ENCODE measurements around the gene ADCK2. TPM values are rescaled to one million over a fixed set of nuclear protein-coding genes. Genes with fewer than 3 reads are reported as not detected.
A peak's percentile ranks its signal among the peaks of the same experiment; 100 is the strongest.
"Not testable (repeated sequence)": the region's sequence is repeated elsewhere in the genome, so short reads cannot be mapped to it uniquely, and the experiment has no call there.

Gene ADCK2
- total and polyA plus RNA-seq, 4 donors: 3.2 to 15.4 (median 11.1) TPM

GRCh38 chr7:140712392-140712791 lies 39.6 kb downstream of the ADCK2 start:
- not testable (repeated sequence) for H3K27me3 ChIP-seq (ENCODE audit: control insufficient read depth in 4 of 4, insufficient read depth in 4 of 4, low read length in 3 of 4); H3K9ac ChIP-seq (ENCODE audit: low read depth in 1 of 2, low read length in 2 of 2)

GRCh38 chr7:140714331-140715040 lies 41.7 kb downstream of the ADCK2 start:
- no peak for DNase-seq (ENCODE audit: low spot score)
- H3K27me3 ChIP-seq (ENCODE audit: control insufficient read depth in 4 of 4, insufficient read depth in 4 of 4, low read length in 3 of 4): no peaks in the 10 kb centered on the region
- peak in 1 of 2 donors; percentile 47 for TF ChIP-seq HNF4A (conservative IDR thresholded peaks at IDR 0.05)
- TF ChIP-seq ZBTB33 (IDR thresholded peaks at IDR 0.05): no peak
- H3K4me1 ChIP-seq (ENCODE audit: control insufficient read depth in 4 of 4, insufficient read depth in 4 of 4, low read length in 3 of 4): no peaks in the 10 kb centered on the region
- no peak overlapping the region for H3K9ac ChIP-seq (ENCODE audit: low read depth in 1 of 2, low read length in 2 of 2)
- H3K36me3 ChIP-seq (ENCODE audit: control insufficient read depth in 4 of 4, insufficient read depth in 3 of 4, low read depth in 1 of 4, low read length in 3 of 4): no peaks in the 10 kb centered on the region
- H3K9me3 ChIP-seq (ENCODE audit: control insufficient read depth in 4 of 4, low read length in 3 of 4): no peaks in the 10 kb centered on the region
- no peak overlapping the region for H3K4me3 ChIP-seq (ENCODE audit: low read depth in 1 of 3, low read length in 3 of 3)
- H3K27ac ChIP-seq (ENCODE audit: low read depth in 1 of 2, low read length in 2 of 2): no peak overlapping the region
- WGBS: 76% methylated on average over 10 of the region's 10 CpGs

More at GRCh38 chr7:140712392-140712791, 39.6 kb downstream of the ADCK2 start:
- not testable (repeated sequence) for H3K4me3 ChIP-seq (ENCODE audit: low read depth in 1 of 3, low read length in 3 of 3); H3K4me1 ChIP-seq (ENCODE audit: control insufficient read depth in 4 of 4, insufficient read depth in 4 of 4, low read length in 3 of 4); H3K27ac ChIP-seq (ENCODE audit: low read depth in 1 of 2, low read length in 2 of 2); H3K9me3 ChIP-seq (ENCODE audit: control insufficient read depth in 4 of 4, low read length in 3 of 4); H3K36me3 ChIP-seq (ENCODE audit: control insufficient read depth in 4 of 4, insufficient read depth in 3 of 4, low read depth in 1 of 4, low read length in 3 of 4); DNase-seq (ENCODE audit: low spot score)

GRCh38 chr7:140719721-140720120 lies 47.0 kb downstream of the ADCK2 start:
- Histone ChIP-seq H3K9ac (ENCODE audit: low read depth in 1 of 2, low read length in 2 of 2) (no peak overlapping the region), H3K27ac (ENCODE audit: low read depth in 1 of 2, low read length in 2 of 2) (no peak overlapping the region), H3K9me3 (ENCODE audit: control insufficient read depth in 4 of 4, low read length in 3 of 4) (no peaks in the 10 kb centered on the region), H3K4me3 (ENCODE audit: low read depth in 1 of 3, low read length in 3 of 3) (no peak overlapping the region), H3K36me3 (ENCODE audit: control insufficient read depth in 4 of 4, insufficient read depth in 3 of 4, low read depth in 1 of 4, low read length in 3 of 4) (no peaks in the 10 kb centered on the region), H3K27me3 (ENCODE audit: control insufficient read depth in 4 of 4, insufficient read depth in 4 of 4, low read length in 3 of 4) (no peaks in the 10 kb centered on the region), H3K4me1 (ENCODE audit: control insufficient read depth in 4 of 4, insufficient read depth in 4 of 4, low read length in 3 of 4) (peaks cover 1 to 13% (median 10%) of the 10 kb centered on the region in 4 donors)
- 80% methylated on average over 5 of the region's 5 CpGs for WGBS
- TF ChIP-seq RXRA (IDR thresholded peaks at IDR 0.05) (no peak), FOXA1 (IDR thresholded peaks at IDR 0.05) (no peak), MAX (IDR thresholded peaks at IDR 0.05) (no peak)
- no peak for DNase-seq (ENCODE audit: low spot score)

- H3K9ac ChIP-seq (ENCODE audit: low read depth in 1 of 2, low read length in 2 of 2): no peak overlapping the region
- H3K36me3 ChIP-seq (ENCODE audit: control insufficient read depth in 4 of 4, insufficient read depth in 3 of 4, low read depth in 1 of 4, low read length in 3 of 4): peaks cover 0 to 1% (median 0%) of the 10 kb centered on the region in 4 donors
- no peaks in the 10 kb centered on the region for H3K27me3 ChIP-seq (ENCODE audit: control insufficient read depth in 4 of 4, insufficient read depth in 4 of 4, low read length in 3 of 4)
- no peaks in the 10 kb centered on the region for H3K9me3 ChIP-seq (ENCODE audit: control insufficient read depth in 4 of 4, low read length in 3 of 4)
- H3K4me1 ChIP-seq (ENCODE audit: control insufficient read depth in 4 of 4, insufficient read depth in 4 of 4, low read length in 3 of 4): peaks cover 1 to 13% (median 10%) of the 10 kb centered on the region in 4 donors
- DNase-seq (ENCODE audit: low spot score): no peak
- WGBS: 54% methylated on average over 1 of the region's 1 CpG
- H3K27ac ChIP-seq (ENCODE audit: low read depth in 1 of 2, low read length in 2 of 2): no peak overlapping the region
- H3K4me3 ChIP-seq (ENCODE audit: low read depth in 1 of 3, low read length in 3 of 3): no peak overlapping the region
- TF ChIP-seq SP1 (IDR thresholded peaks at IDR 0.05) (peak; percentile 20), NR2F2 (IDR thresholded peaks at IDR 0.05) (no peak), MAX (IDR thresholded peaks at IDR 0.05) (no peak), FOXA1 (IDR thresholded peaks at IDR 0.05) (no peak), TAF1 (conservative IDR thresholded peaks at IDR 0.05) (no peak), REST (IDR thresholded peaks at IDR 0.05) (no peak), JUND (IDR thresholded peaks at IDR 0.05) (peak; percentile 9 to 20), ATF3 (IDR thresholded peaks at IDR 0.05) (peak; percentile 76), EGR1 (IDR thresholded peaks at IDR 0.05; ENCODE audit: low read depth in 2 of 2) (no peak), RAD21 (IDR thresholded peaks at IDR 0.05) (peak; percentile 4 to 11), CTCF (IDR thresholded peaks at IDR 0.05; ENCODE audit: low read depth, low read length, missing input control) (no peak)
These were observed 49.5 kb downstream of the ADCK2 start for GRCh38 chr7:140722254-140722653.

Data from liver (tissue), 9 donors.